A549 (cell line): ENCODE data around the gene MTG1.

Experiments used
- EP300 ChIP-seq, 2 experiments: fragments of >200 bp; sonication (Bioruptor Twin); formaldehyde crosslinking; IDR thresholded peaks; 2 replicates in 1 of 2; 3 replicates in 1 of 2; pipeline ENCODE4 v1.6.1; 2016 to 2017
- POLR2A ChIP-seq: IDR thresholded peaks from 2 replicates; pipeline ENCODE4 v1.6.1; 2012; ENCODE audit warnings: mild to moderate bottlenecking, low read length
- RAD21 ChIP-seq, 2 experiments: fragments of >200 bp in 1 of 2; sonication (Bioruptor Twin) in 1 of 2; formaldehyde crosslinking in 1 of 2; IDR thresholded peaks in 1 of 2; conservative IDR thresholded peaks in 1 of 2; 2 replicates in 1 of 2; 3 replicates in 1 of 2; pipeline ENCODE4 v1.6.1; 2012 to 2018; ENCODE audit warnings: inconsistent platforms in 1 of 2
- RCOR1 ChIP-seq: fragments of 150-350 bp; IDR thresholded peaks from 2 replicates; pipeline ENCODE4 v1.6.1; 2014; ENCODE audit warnings: antibody characterized with exemption, low read length, low read depth
- SMC3 ChIP-seq: fragments of >200 bp; sonication (Bioruptor Twin); formaldehyde crosslinking; IDR thresholded peaks from 3 replicates; pipeline ENCODE4 v1.6.1; 2018; ENCODE audit warnings: inconsistent platforms
- ZSCAN20 ChIP-seq: fragments of 250-450 bp; sonication (Bioruptor Pico); IDR thresholded peaks from 2 replicates; pipeline ENCODE4 v1.8.0; 2022; ENCODE audit warnings: mild to moderate bottlenecking, moderate library complexity
- TF ChIP-seq, protein P1 (sequence below): fragments of >200 bp; sonication (Bioruptor Twin); formaldehyde crosslinking; IDR thresholded peaks from 3 replicates; pipeline ENCODE4 v1.5.1; 2016

DNA sequence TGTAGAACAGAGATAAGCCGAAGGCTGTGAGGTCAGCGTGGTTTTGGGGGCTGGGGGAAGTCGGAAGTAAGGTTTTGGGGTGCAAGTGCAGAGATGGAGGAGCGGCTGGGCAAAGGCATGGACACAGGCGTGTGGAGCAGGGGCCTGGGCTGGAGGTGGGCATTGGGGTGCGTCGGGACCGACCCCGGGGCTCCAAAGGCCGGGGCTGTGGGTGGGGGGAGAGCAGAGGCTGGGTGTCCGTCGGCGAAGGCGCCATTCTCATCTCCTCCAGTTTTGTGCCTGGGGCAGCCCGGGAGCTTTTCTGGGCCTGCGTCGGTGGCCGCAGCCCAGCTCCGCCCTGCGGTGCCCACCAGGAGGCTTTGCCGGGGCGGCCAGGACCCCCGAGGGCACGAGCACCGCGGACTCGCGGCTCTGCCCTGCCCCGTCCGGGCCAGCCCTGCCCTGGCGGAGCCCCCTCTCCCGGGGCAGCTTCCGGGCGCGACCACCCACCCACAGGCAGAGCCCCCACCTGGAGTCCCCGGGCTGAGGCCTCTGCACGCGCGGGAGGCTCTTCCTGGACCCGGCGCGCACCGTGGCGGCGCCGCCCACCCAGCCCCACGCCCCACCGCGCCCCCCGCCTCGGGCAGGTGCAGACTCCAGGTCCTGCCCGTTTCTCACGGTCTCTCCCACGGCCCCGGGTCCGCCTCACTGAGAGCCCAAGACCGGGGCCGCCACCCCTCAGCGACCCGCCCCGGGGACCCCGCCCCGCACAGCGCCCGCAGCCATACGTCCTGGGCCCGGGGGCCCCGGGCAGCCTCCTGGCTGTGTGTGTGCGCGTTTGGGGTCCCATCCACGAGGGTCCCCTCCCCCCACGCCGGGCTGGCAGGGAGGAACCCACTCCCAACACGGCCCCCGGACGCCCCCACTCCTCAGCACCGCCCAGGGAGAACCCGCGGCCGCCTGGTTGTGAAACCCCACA lies 52.1 kb downstream of the MTG1 start:
- TF ChIP-seq EP300 (IDR thresholded peaks at IDR 0.05) (no peak), ZSCAN20 (CRISPR knock-in tag) (no peak), RAD21 (conservative IDR thresholded peaks at IDR 0.05 in 1 of 2, IDR thresholded peaks at IDR 0.05 in 1 of 2) (no peak), RCOR1 (no peak), SMC3 (no peak), POLR2A (no peak)
- TF ChIP-seq, protein P1, sequence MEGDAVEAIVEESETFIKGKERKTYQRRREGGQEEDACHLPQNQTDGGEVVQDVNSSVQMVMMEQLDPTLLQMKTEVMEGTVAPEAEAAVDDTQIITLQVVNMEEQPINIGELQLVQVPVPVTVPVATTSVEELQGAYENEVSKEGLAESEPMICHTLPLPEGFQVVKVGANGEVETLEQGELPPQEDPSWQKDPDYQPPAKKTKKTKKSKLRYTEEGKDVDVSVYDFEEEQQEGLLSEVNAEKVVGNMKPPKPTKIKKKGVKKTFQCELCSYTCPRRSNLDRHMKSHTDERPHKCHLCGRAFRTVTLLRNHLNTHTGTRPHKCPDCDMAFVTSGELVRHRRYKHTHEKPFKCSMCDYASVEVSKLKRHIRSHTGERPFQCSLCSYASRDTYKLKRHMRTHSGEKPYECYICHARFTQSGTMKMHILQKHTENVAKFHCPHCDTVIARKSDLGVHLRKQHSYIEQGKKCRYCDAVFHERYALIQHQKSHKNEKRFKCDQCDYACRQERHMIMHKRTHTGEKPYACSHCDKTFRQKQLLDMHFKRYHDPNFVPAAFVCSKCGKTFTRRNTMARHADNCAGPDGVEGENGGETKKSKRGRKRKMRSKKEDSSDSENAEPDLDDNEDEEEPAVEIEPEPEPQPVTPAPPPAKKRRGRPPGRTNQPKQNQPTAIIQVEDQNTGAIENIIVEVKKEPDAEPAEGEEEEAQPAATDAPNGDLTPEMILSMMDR = no peak
